Activated naive CD8-positive, alpha-beta T cell (primary cell): ENCODE data around the gene PPIE.
"Not testable (repeated sequence)": the region's sequence is repeated elsewhere in the genome, so short reads cannot be mapped to it uniquely, and the experiment has no call there.

ENCODE experiments used
- H3K27ac Mint-ChIP-seq: one replicate; pipeline ENCODE4 v1.8.0; 2021; ENCODE audit warnings: mixed read lengths
- H3K27me3 Mint-ChIP-seq: one replicate; pipeline ENCODE4 v1.8.0; 2021; ENCODE audit warnings: mixed read lengths
- H3K36me3 Mint-ChIP-seq: one replicate; pipeline ENCODE4 v1.8.0; 2021; ENCODE audit warnings: mixed read lengths
- H3K4me1 Mint-ChIP-seq: one replicate; pipeline ENCODE4 v1.8.0; 2021; ENCODE audit warnings: low read depth, mixed read lengths
- H3K4me3 Mint-ChIP-seq: one replicate; pipeline ENCODE4 v1.8.0; 2021; ENCODE audit warnings: mild to moderate bottlenecking, mixed read lengths
- H3K9me3 Mint-ChIP-seq: one replicate; pipeline ENCODE4 v1.8.0; 2021; ENCODE audit warnings: low read depth, mixed read lengths

The PPIE gene

DNA sequence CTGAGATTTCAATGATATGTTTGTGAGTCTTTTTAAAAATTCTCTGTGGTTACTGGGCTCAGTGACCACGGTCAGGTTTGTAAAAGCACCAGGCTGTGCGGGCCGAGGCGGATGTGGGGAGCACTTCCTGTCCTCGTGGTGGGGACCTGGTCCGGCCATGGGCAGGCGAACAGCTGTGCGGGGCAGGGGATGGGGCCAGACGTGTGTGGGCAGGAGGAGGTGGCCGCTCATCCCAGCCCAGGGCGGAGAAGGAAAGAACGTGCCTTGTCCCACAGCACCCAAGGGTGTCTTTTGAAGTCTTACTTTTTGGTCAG is 37.7 kb downstream of the PPIE start:
- Mint-ChIP-seq H3K36me3 (no peaks in the 10 kb centered on the region), H3K4me3 (no peak overlapping the region), H3K9me3 (no peaks in the 10 kb centered on the region), H3K27ac (no peak overlapping the region), H3K4me1 (no peaks in the 10 kb centered on the region), H3K27me3 (peaks cover 2% of the 10 kb centered on the region)

DNA sequence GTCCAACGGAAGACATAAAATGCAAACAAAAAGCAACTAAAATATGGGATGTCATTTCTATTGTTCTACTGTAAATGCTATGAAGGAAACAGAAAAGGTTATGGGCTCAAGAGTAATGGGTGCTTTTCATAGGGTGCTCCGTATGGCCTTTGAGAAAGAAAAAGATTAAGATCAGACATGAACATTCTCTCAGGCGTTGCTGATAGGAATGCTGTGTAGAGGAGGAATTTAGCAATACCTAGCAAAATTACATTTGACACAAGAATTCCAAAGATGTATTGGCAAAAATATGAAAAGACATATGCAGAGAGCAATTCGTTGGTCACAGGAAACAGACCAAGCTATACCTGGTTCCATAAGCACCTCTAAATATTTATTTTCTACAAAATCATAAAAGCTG is 38.2 kb downstream of the PPIE start:
- Mint-ChIP-seq H3K9me3 (no peaks in the 10 kb centered on the region), H3K36me3 (no peaks in the 10 kb centered on the region), H3K27ac (no peak overlapping the region), H3K27me3 (peaks cover 2% of the 10 kb centered on the region), H3K4me1 (no peaks in the 10 kb centered on the region), H3K4me3 (no peak overlapping the region)

DNA sequence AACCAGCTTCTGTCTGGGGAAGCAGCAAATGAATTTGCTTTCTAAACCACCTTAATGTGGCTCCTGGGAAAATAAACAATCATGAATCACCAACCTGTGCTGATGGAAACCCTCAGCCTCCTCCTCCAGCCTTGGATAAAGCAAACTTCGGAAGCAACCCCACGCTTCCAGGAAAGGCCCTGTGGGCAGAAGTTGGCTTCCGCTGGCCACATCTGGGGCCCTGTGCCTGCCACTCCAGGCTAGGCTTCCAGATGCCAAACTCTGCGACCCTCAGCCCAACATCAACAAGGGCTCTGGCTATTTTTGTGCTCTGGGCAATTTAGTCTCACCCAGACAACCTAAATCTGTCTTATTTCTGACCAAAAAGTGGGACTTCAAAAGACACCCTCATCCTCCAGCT is 38.6 kb downstream of the PPIE start:
- Mint-ChIP-seq H3K36me3 (no peaks in the 10 kb centered on the region), H3K27ac (no peak overlapping the region), H3K9me3 (no peaks in the 10 kb centered on the region), H3K27me3 (peaks cover 2% of the 10 kb centered on the region), H3K4me3 (no peak overlapping the region), H3K4me1 (no peaks in the 10 kb centered on the region)

DNA sequence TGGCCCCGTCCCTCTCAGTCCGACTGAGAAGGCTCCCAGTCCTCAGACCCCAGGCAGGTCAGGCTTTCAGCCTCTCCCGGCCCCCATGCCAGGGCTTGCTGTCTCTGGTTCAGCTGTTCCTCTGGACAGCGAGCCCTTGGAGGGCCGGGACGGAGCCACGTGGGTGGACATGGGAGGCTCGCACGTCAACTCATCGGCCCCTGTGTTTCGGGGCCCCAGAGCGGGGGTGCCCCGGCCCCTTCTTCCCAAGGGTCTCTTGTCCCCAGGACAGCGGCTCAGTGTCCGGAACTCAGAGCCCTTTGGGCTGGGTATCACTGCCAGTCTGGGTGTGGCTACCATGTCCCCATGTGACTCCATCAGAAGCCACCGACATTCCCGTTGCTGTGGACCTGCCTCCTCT is 39.2 kb downstream of the PPIE start:
- not testable (repeated sequence) for H3K4me1 Mint-ChIP-seq, H3K36me3 Mint-ChIP-seq, H3K9me3 Mint-ChIP-seq, H3K27me3 Mint-ChIP-seq, H3K27ac Mint-ChIP-seq, H3K4me3 Mint-ChIP-seq

DNA sequence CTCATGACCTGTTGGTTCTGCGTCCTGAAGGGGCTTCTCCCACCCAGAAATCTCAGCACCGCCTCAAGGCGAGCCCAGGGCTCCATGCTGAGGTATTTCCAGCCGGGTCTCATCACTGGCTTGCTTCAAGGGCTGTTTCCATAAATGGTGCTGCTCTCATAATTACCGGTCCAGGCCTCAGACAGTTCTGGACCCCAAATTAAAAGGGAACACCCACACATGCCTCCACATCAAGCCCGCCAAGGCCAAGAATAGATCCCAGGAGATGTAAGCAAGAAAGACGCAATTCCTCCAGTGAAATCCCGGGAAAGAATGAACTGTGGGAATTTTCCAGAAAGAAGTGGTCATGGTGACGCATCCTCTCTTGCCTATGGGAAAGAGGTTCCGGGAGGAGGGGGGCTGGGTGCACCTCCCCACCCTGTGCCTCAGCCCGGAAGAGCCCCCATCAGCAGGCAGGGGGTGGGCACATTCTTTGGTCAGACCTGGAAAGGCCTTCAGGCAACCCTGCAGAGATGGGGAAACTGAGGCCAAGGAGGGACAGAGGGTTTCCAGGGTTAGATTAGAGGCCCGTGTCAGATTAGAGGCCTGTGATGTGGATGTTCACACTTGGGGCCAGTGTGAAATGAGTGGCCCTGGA is 39.9 kb downstream of the PPIE start:
- H3K36me3 Mint-ChIP-seq, H3K4me1 Mint-ChIP-seq, H3K27me3 Mint-ChIP-seq, H3K4me3 Mint-ChIP-seq, H3K9me3 Mint-ChIP-seq, H3K27ac Mint-ChIP-seq: not testable (repeated sequence)

DNA sequence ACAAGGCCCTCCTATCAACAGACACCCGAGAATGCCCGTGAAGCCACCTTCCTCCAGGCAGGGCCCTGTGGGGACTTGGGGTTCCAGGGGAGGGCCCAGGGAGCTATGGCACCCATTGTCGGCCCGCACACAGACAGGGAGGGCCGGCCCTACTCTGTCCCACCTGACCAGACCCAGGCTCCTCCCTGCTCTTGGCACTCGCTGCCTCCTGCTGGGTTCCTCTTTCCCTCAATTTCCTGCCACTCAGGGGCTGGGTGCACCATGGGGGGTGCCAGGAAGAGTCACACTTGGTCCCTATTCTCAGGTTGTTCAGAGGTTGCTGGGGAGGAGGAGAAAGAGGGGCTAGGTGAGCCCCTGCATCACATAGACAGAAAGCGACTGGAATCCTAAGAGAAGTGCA is 40.5 kb downstream of the PPIE start:
- Mint-ChIP-seq H3K9me3 (no peaks in the 10 kb centered on the region), H3K27ac (no peak overlapping the region), H3K4me1 (no peaks in the 10 kb centered on the region), H3K27me3 (peaks cover 2% of the 10 kb centered on the region), H3K36me3 (no peaks in the 10 kb centered on the region), H3K4me3 (no peak overlapping the region)

DNA sequence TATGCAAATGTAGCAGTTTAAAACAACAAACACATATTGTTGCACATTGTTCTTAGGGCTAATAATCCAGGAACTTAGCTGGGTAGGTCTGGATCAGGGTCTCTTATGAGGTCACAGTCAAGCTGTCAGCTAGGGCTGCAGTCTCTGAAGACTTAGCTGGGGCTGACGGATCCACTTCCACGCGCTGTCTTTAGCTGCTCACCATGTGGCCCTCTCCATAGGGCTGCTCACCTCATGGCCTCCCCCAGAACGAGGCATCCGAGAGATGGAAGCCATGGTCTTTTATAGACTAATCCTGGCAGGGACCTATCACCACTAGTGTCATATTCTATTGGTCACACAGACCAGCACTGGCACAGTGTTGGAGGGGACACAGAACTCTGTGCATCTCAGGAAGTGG is 41.1 kb downstream of the PPIE start:
- H3K4me1 Mint-ChIP-seq: no peaks in the 10 kb centered on the region
- no peaks in the 10 kb centered on the region for H3K9me3 Mint-ChIP-seq
- peaks cover 2% of the 10 kb centered on the region for H3K27me3 Mint-ChIP-seq
- no peak overlapping the region for H3K4me3 Mint-ChIP-seq
- no peak overlapping the region for H3K27ac Mint-ChIP-seq
- H3K36me3 Mint-ChIP-seq: no peaks in the 10 kb centered on the region

DNA sequence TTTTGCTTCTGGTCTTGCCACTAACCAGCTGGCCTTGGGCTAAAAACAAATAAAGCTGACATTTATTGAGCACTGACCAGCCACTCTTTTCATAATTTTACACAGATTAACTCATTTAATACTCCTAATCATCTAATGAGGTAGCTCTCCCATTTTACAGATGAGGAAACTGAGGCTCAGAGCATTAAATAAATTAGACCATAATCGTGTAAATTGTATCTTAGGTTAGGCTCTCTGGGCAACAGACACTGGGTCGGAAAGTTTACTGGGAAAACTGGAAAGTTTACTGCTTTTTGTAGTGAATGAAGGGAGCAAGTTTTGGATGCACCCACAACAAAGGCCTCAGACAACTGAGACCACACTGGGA is 42.6 kb downstream of the PPIE start:
- no peak overlapping the region for H3K27ac Mint-ChIP-seq
- no peaks in the 10 kb centered on the region for H3K4me1 Mint-ChIP-seq
- H3K27me3 Mint-ChIP-seq: peaks cover 2% of the 10 kb centered on the region
- no peaks in the 10 kb centered on the region for H3K36me3 Mint-ChIP-seq
- no peaks in the 10 kb centered on the region for H3K9me3 Mint-ChIP-seq
- no peak overlapping the region for H3K4me3 Mint-ChIP-seq

DNA sequence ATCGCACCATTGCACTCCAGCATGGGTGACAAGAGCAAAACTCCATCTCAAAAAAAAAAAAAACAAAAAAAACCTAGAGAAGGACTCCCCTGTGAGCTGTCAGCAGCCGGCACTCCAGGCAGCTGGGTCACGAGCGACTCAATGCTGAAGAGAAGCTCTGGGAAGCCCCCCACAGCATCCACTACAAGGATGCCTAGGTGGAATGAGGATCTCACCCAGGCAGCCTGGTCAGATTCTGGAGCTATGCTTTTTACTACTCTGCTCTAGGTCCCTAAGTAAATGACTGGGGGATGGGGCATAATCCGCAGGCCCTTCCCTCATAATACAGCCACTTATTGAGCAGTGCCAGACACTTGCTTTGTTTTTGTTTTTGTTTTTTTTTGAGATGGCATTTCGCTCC is 43.4 kb downstream of the PPIE start:
- Mint-ChIP-seq H3K27me3 (peaks cover 2% of the 10 kb centered on the region), H3K4me3 (no peak overlapping the region), H3K27ac (no peak overlapping the region), H3K9me3 (no peaks in the 10 kb centered on the region), H3K36me3 (no peaks in the 10 kb centered on the region), H3K4me1 (no peaks in the 10 kb centered on the region)

DNA sequence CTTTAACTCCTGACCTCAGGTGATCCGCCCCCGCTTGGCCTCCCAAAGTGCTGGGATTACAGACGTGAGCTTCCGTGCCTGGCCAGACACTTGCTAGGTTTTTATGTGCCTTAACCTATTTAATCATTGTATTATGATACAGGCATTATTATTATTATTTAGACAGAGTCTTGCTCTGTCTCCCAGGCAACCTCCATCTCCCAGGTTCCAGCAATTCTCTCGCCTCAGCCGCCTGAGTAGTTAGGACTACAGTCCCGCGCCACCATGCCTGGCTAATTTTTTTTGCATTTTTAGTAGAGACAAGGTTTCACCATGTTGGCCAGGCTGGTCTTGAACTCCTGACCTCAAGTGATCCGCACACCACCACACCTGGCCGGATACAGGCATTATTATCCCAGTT is 44.0 kb downstream of the PPIE start:
- H3K9me3 Mint-ChIP-seq, H3K36me3 Mint-ChIP-seq, H3K27ac Mint-ChIP-seq, H3K4me3 Mint-ChIP-seq, H3K4me1 Mint-ChIP-seq, H3K27me3 Mint-ChIP-seq: not testable (repeated sequence)

DNA sequence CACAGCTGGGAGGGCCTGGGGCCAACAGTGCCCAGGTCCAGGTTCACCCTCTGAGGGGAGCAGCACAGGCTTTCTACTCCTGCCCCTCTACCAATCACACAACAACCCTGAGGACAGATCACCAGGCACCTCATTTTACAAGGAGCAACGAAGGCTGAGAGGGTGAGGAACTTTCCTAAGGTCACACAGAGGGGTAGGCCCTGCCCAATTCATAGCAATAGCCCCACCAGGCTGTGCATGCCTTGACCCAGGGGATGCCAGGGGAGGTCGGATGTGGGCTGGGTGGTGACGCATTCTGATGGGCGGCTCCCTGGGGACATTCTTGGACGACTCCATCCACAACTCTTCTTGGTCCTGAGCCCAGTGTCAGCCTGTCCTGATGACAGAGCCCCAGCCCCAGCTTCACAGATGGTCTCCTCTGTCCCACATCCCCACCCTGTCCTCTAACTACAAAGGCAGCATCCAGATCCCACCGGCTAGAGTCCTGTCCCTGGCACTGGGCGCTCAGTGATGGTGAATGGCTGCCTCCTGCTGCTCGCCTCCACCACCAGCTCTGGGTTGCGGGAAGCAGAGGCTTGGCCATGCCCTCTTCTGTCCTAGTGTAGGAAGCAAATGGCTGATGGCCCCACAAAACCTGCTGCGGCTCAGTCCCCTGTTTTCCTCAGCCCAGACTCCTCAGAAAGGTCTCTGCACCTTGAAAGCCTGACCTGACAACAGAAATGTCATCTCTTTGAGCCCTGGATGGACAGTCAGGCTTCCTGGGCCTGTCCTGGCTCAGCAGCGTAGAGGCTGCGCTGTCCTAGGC is 47.8 kb downstream of the PPIE start:
- H3K27me3 Mint-ChIP-seq: not testable (repeated sequence)

DNA sequence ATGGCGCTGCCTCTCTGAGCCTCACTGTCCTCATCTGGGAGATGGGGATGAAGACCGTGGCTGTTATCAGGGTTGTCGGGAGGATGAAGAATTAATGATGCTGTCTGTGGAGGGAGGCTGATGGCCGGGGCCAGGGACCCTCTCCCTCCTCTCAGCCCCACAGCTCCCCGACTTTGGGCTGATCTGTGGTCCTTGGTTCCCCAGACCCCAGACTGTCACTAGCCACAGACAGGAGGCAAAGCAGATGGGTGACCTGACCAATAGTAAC is 48.4 kb downstream of the PPIE start:
- not testable (repeated sequence) for H3K36me3 Mint-ChIP-seq, H3K27me3 Mint-ChIP-seq, H3K9me3 Mint-ChIP-seq, H3K27ac Mint-ChIP-seq, H3K4me1 Mint-ChIP-seq
- peak overlapping the region; percentile 47 for H3K4me3 Mint-ChIP-seq

More for the DNA sequence above, 47.8 kb downstream of the PPIE start:
- H3K4me3 Mint-ChIP-seq, H3K4me1 Mint-ChIP-seq, H3K27ac Mint-ChIP-seq, H3K36me3 Mint-ChIP-seq, H3K9me3 Mint-ChIP-seq: not testable (repeated sequence)

DNA sequence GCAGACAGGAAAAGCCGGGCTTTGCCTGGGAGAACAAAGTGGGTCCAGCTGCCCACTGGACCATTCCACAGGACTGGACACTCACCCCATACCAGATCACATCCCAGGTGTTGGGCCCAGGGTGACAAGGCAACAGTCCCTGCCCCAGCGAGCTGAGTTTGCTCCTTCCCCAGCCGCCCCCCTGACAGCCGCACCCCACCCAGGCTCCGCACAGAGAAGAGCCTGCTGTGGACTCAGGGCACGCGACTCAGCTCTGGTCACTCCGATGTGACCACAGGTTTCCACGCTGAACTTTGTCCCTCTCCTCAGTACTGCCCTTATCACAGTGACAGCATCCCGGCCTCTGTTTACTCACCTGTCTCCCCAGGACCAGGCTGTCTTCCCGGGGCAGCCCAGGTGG is 48.8 kb downstream of the PPIE start:
- H3K27me3 Mint-ChIP-seq: peaks cover 8% of the 10 kb centered on the region
- H3K4me1 Mint-ChIP-seq: peaks cover 5% of the 10 kb centered on the region
- no peaks in the 10 kb centered on the region for H3K9me3 Mint-ChIP-seq
- H3K27ac Mint-ChIP-seq: no peak overlapping the region
- no peaks in the 10 kb centered on the region for H3K36me3 Mint-ChIP-seq
- peak overlapping the region; percentile 47 for H3K4me3 Mint-ChIP-seq

DNA sequence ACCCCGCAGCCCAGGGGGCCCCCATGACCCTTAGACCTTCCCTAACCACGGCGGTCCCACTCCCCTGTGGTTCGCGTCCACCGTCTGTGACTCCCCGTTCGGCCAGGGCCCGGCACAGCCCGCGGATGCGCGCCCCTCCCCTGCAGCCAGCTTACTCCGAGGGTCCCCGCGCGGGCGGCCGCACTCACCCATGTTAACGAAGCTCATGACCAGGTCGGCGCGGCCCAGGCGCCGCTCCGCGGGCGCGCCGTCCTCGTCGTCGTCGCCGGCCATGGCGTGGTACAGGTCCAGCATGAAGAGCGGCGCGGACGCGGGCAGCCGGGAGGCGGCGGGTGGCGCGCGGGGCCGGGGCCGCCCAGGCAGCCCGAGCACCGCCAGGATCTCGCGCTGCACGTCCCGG is 49.3 kb downstream of the PPIE start:
- H3K27me3 Mint-ChIP-seq: peaks cover 13% of the 10 kb centered on the region
- H3K4me3 Mint-ChIP-seq, H3K27ac Mint-ChIP-seq, H3K36me3 Mint-ChIP-seq, H3K4me1 Mint-ChIP-seq, H3K9me3 Mint-ChIP-seq: not testable (repeated sequence)

DNA sequence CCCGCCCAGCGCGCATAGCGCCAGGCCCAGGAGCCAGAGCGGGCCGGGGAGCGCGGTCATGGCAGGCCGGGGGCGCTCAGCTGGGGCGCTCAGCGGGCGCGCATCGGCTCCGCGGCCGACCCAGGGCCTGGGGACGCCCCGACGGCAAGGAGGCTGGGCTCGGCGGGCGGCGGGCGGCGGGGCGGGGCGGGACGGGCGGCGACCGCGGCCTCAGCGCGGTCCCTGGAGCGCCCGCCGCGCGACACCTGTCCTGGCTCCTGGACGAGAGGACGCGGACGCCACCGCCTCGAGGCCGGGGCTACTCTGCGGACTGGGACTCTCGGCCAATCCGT is 49.7 kb downstream of the PPIE start:
- peaks cover 11% of the 10 kb centered on the region for H3K4me1 Mint-ChIP-seq
- H3K9me3 Mint-ChIP-seq: no peaks in the 10 kb centered on the region
- no peak overlapping the region for H3K27ac Mint-ChIP-seq
- peaks cover 15% of the 10 kb centered on the region for H3K27me3 Mint-ChIP-seq
- no peaks in the 10 kb centered on the region for H3K36me3 Mint-ChIP-seq
- H3K4me3 Mint-ChIP-seq: no peak overlapping the region

DNA sequence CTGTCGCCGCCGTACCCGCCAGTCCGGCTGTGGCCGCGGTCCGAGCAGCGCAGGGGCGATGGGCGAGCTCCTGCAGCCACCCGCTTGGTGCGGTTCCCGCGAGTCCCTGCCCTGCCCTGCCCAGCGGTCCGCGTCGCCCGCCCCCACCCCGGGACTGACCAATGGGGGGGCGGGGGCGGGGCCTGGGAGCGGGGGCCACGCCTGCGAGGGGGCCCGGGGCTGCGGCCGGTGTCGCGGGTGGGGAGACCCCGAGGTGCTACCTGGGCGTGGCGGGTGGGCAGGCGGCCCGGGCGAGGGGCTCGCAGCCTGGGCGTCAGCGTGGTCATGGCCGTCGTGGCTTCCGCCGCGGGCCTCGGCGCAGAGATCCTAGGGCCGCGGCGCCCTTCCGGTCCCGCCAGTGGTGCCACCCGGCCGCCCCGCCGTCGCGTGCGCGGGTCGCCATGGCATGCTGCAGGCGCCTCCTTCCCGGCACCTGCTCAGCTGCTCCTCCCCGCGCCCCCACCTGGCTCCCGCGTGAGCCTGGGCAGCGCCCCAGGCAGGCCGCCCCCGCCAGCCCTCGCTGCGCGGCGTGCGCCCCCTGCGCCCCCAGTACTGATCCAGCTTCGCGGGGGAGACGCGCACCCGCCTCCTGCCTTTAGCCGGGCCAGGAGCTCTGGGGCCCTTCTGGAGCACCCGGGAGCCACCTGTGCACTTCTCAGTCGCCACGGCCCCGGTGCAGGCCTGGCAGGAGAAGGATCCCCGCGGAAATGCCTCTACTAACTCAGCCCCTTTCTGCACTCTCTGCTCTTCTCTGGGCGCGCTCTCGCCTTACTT is 50.3 kb downstream of the PPIE start, which contains the start of gene BMP8B:
Gene BMP8B (minus strand): TSS at position 108 of the 813 bp plus-strand sequence. CDS start 380 bp downstream, outside the sequence.
- H3K27me3 Mint-ChIP-seq: peaks cover 15% of the 10 kb centered on the region
- H3K4me1 Mint-ChIP-seq: peaks cover 11% of the 10 kb centered on the region
- H3K36me3 Mint-ChIP-seq: no peaks in the 10 kb centered on the region
- peak within 1 kb of the TSS; percentile 78 for H3K4me3 Mint-ChIP-seq
- peak within 1 kb of the TSS; percentile 55 for H3K27ac Mint-ChIP-seq
- H3K9me3 Mint-ChIP-seq: no peaks in the 10 kb centered on the region
